GM23338 (cell line): ENCODE measurements around the gene RGS7. TPM values are rescaled to one million over a fixed set of nuclear protein-coding genes. Genes with fewer than 3 reads are reported as not detected.

ENCODE experiments used
- ATAC-seq: fragments of 200-7000 bp; cut with Tn5 transposase; 3 replicates; pipeline ENCODE4 v1.9.1; 2020
- DNase-seq: peaks from one replicate; pipeline ENCODE4 v3.0.0-alpha.2; 2015; ENCODE audit warnings: low spot score
- H2AFZ ChIP-seq: fragments of 200-600 bp; sonication (generic); 2 replicates; pipeline ENCODE4 v1.8.0; 2016; ENCODE audit warnings: antibody characterized with exemption, mild to moderate bottlenecking, moderate library complexity
- H3F3A ChIP-seq: fragments of 200-600 bp; sonication (generic); replicated peaks from 2 replicates; pipeline ENCODE4 v1.8.0; 2017; ENCODE audit warnings: antibody characterized with exemption, mixed run types, low read depth
- H3K27ac ChIP-seq: fragments of 200-600 bp; sonication (generic); 2 replicates; pipeline ENCODE4 v1.6.1; 2016; ENCODE audit warnings: low read depth
- H3K27me3 ChIP-seq: fragments of 200-600 bp; sonication (generic); 2 replicates; pipeline ENCODE4 v1.8.0; 2016; ENCODE audit warnings: mild to moderate bottlenecking, mixed run types, moderate library complexity; ENCODE audit not compliant: insufficient read depth
- H3K36me3 ChIP-seq: fragments of 200-600 bp; sonication (generic); 2 replicates; pipeline ENCODE4 v1.8.0; 2016; ENCODE audit warnings: mild to moderate bottlenecking; ENCODE audit not compliant: insufficient read depth
- H3K4me1 ChIP-seq: fragments of 200-600 bp; sonication (generic); 2 replicates; pipeline ENCODE4 v1.8.0; 2016; ENCODE audit warnings: mild to moderate bottlenecking, moderate library complexity; ENCODE audit not compliant: insufficient read depth
- H3K4me2 ChIP-seq: fragments of 200-600 bp; sonication (generic); 2 replicates; pipeline ENCODE4 v1.7.1; 2017; ENCODE audit warnings: mixed run types
- H3K4me3 ChIP-seq: fragments of 200-600 bp; sonication (generic); 2 replicates; pipeline ENCODE4 v1.6.1; 2016; ENCODE audit warnings: mixed run types
- H3K79me2 ChIP-seq: fragments of 200-600 bp; sonication (generic); replicated peaks from 2 replicates; pipeline ENCODE4 v1.8.0; 2017; ENCODE audit warnings: mild to moderate bottlenecking; ENCODE audit not compliant: insufficient read depth
- H3K9me2 ChIP-seq: fragments of 200-600 bp; sonication (generic); 2 replicates; pipeline ENCODE4 v1.8.0; 2017; ENCODE audit not compliant: insufficient read depth
- H4K20me1 ChIP-seq: fragments of 200-600 bp; sonication (generic); replicated peaks from 2 replicates; pipeline ENCODE4 v1.8.0; 2017; ENCODE audit warnings: mild to moderate bottlenecking; ENCODE audit not compliant: insufficient read depth
- H3K27ac Mint-ChIP-seq: 2 replicates; pipeline ENCODE4 v1.8.0; 2020; ENCODE audit warnings: inconsistent platforms, mild to moderate bottlenecking, moderate library complexity, mixed read lengths
- H3K27me3 Mint-ChIP-seq: 3 replicates; pipeline ENCODE4 v1.8.0; 2022; ENCODE audit warnings: low read depth, mild to moderate bottlenecking, moderate library complexity, mixed read lengths, inconsistent platforms; ENCODE audit not compliant: insufficient read depth, poor library complexity
- H3K36me3 Mint-ChIP-seq: 3 replicates; pipeline ENCODE4 v1.8.0; 2021; ENCODE audit warnings: low read depth, mild to moderate bottlenecking, inconsistent platforms, moderate library complexity, mixed read lengths
- H3K4me1 Mint-ChIP-seq: 3 replicates; pipeline ENCODE4 v1.8.0; 2020; ENCODE audit warnings: mild to moderate bottlenecking, inconsistent platforms, mixed read lengths
- H3K4me3 Mint-ChIP-seq: 3 replicates; pipeline ENCODE4 v1.8.0; 2021; ENCODE audit warnings: moderate library complexity, mild to moderate bottlenecking, inconsistent platforms, mixed read lengths
- H3K9me3 Mint-ChIP-seq: 3 replicates; pipeline ENCODE4 v1.8.0; 2020; ENCODE audit warnings: moderate library complexity, mild to moderate bottlenecking, inconsistent platforms, mixed read lengths
- CTCF ChIP-seq, 2 experiments: fragments of 200-600 bp in 1 of 2; sonication (generic) in 1 of 2; conservative IDR thresholded peaks; 2 replicates each; pipeline versions ENCODE4 v1.5.1 to v1.6.1; 2016 to 2017; ENCODE audit warnings: antibody characterized with exemption in 2 of 2, low read depth in 2 of 2, mild to moderate bottlenecking in 2 of 2, moderate library complexity in 1 of 2
- ETS1 ChIP-seq: IDR thresholded peaks from 2 replicates; pipeline ENCODE4 v1.6.1; 2016; ENCODE audit warnings: antibody characterized with exemption
- EZH2phosphoT487 ChIP-seq: fragments of 200-600 bp; sonication (generic); IDR thresholded peaks from one replicate; pipeline ENCODE4 v1.8.1; 2018; ENCODE audit warnings: antibody characterized with exemption; ENCODE audit not compliant: unreplicated experiment
- JUNB ChIP-seq: IDR thresholded peaks from one replicate; pipeline ENCODE4 v1.6.1; 2016; ENCODE audit warnings: antibody characterized with exemption; ENCODE audit not compliant: unreplicated experiment
- POLR2AphosphoS5 ChIP-seq: IDR thresholded peaks from 2 replicates; pipeline ENCODE4 v1.6.1; 2016; ENCODE audit warnings: antibody characterized with exemption, low read depth
- REST ChIP-seq: IDR thresholded peaks from one replicate; pipeline ENCODE4 v1.6.1; 2018; ENCODE audit warnings: antibody characterized with exemption; ENCODE audit not compliant: unreplicated experiment
- STAT1 ChIP-seq: IDR thresholded peaks from one replicate; pipeline ENCODE4 v1.6.1; 2016; ENCODE audit warnings: antibody characterized with exemption; ENCODE audit not compliant: unreplicated experiment
- ZNF114 ChIP-seq: fragments of 250-450 bp; sonication (Bioruptor Pico); IDR thresholded peaks from 2 replicates; pipeline ENCODE4 v1.5.0; 2020; ENCODE audit warnings: mild to moderate bottlenecking, moderate library complexity
- ZNF331 ChIP-seq: fragments of 250-450 bp; sonication (Bioruptor Pico); IDR thresholded peaks from 2 replicates; pipeline ENCODE4 v1.5.0; 2020; ENCODE audit warnings: low read depth, mild to moderate bottlenecking, moderate library complexity
- ZNF462 ChIP-seq: fragments of 250-450 bp; sonication (Bioruptor Pico); IDR thresholded peaks from 2 replicates; pipeline ENCODE4 v1.5.0; 2020; ENCODE audit warnings: mild to moderate bottlenecking, moderate library complexity
- polyA plus RNA-seq: library from polyadenylated mRNA; unstranded; fragments of >200 nt; fragmentation: Nextera tagmentation; extraction: Ambion mirVana; gene quantifications from 2 replicates; pipeline ENCODE4 v1.2.1, GENCODE V29; 2016
- total RNA-seq: library from RNA; depleted of rRNA; stranded (reverse); fragments of >200 nt; shearing (Covaris generic); gene quantifications from 2 replicates; pipeline ENCODE4 v1.2.3, GENCODE V29; 2014

Gene RGS7
- total and polyA plus RNA-seq, 2 experiments from 2014 or later = 2.0 to 2.2 TPM

- TF ChIP-seq REST (no peak), ZNF114 (no peak), ZNF331 (CRISPR knock-in tag) (no peak), STAT1 (no peak), ETS1 (no peak)
These were observed 852 bp downstream of the RGS7 start (continued) for GRCh38 chr1:241356187-241356518.

GRCh38 chr1:241355311-241356010, 1.5 kb downstream of the RGS7 start:
- Mint-ChIP-seq H3K4me3 (peak overlapping the region; percentile 50; the same call in 2 of the 3 replicates), H3K4me1 (peaks cover 3% of the 10 kb centered on the region; the same call in 2 of the 3 replicates), H3K27ac (no peak overlapping the region), H3K27me3 (peaks cover 12% of the 10 kb centered on the region), H3K36me3 (no peaks in the 10 kb centered on the region), H3K9me3 (no peaks in the 10 kb centered on the region)
- Histone ChIP-seq H3K27ac (no peak overlapping the region), H3K4me3 (peak overlapping the region; percentile 85; the same call in 1 of the 2 replicates), H3K79me2 (no peaks in the 10 kb centered on the region), H3K36me3 (no peaks in the 10 kb centered on the region), H3K9me2 (no peaks in the 10 kb centered on the region), H2AFZ (no peak overlapping the region), H4K20me1 (no peaks in the 10 kb centered on the region; the same call in 1 of the 2 replicates), H3K4me2 (peak overlapping the region; percentile 98), H3K27me3 (peaks cover 36% of the 10 kb centered on the region), H3K4me1 (peaks cover 5% of the 10 kb centered on the region; the same call in 1 of the 2 replicates), H3F3A (0 out of 2 replicates have a peak, but pooled peaks cover 3% of the 10 kb centered on the region)
- no peak for ATAC-seq
- DNase-seq = no peak
- no peak for TF ChIP-seq ZNF462 (CRISPR knock-in tag)
- TF ChIP-seq ZNF114 = no peak
- TF ChIP-seq JUNB = no peak
- no peak for TF ChIP-seq CTCF (conservative IDR thresholded peaks at IDR 0.05; ENCODE audit: low read depth in 2 of 2)
- no peak for TF ChIP-seq STAT1
- no peak for TF ChIP-seq ETS1
- no peak for TF ChIP-seq EZH2phosphoT487
- no peak for TF ChIP-seq POLR2AphosphoS5
